Activated CD8-positive, alpha-beta T cell treated with anti-CD3 and anti-CD28 coated beads for 36 hours (primary cell): ENCODE results near the gene HSCB. TPM values are rescaled to one million over a fixed set of nuclear protein-coding genes. Genes with fewer than 3 reads are reported as not detected.

Experiments used
- ATAC-seq: fragments of 200-7000 bp; cut with Tn5 transposase; one replicate; pipeline ENCODE4 v1.10.0; 2021; ENCODE audit warnings: mild to moderate bottlenecking, moderate library complexity
- CTCF ChIA-PET: fragments of 350-600 bp; sonication (Branson Sonifier 250); formaldehyde crosslinking; loops from one replicate; lab custom pipeline; 2021; ENCODE audit warnings: antibody characterized with exemption; lab: Charles Lee
- POLR2A ChIA-PET: fragments of 350-600 bp; sonication (Branson Sonifier 250); formaldehyde crosslinking; loops from one replicate; lab custom pipeline; 2021; ENCODE audit warnings: antibody characterized with exemption; lab: Charles Lee
- DNase-seq: peaks from one replicate; pipeline ENCODE4 v3.0.0-alpha.2; 2020
- H3K27ac Mint-ChIP-seq: one replicate; pipeline ENCODE4 v1.8.0; 2021; ENCODE audit warnings: mild to moderate bottlenecking, mixed read lengths
- H3K27me3 Mint-ChIP-seq: one replicate; pipeline ENCODE4 v1.8.0; 2021; ENCODE audit warnings: mixed read lengths
- H3K36me3 Mint-ChIP-seq: one replicate; pipeline ENCODE4 v1.8.0; 2021; ENCODE audit warnings: low read depth, mixed read lengths
- H3K4me1 Mint-ChIP-seq: one replicate; pipeline ENCODE4 v1.8.0; 2021; ENCODE audit warnings: low read depth, mixed read lengths
- H3K4me3 Mint-ChIP-seq: one replicate; pipeline ENCODE4 v1.8.0; 2021; ENCODE audit warnings: mild to moderate bottlenecking, moderate library complexity, mixed read lengths
- H3K9me3 Mint-ChIP-seq: one replicate; pipeline ENCODE4 v1.8.0; 2021; ENCODE audit warnings: mixed read lengths
- intact Hi-C: fragments of 100-400 bp; cut with micrococcal nuclease; formaldehyde crosslinking; loops from one replicate; pipeline ENCODE4 v1.10.0; 2022
- total RNA-seq, 2 experiments: library from RNA; stranded (reverse); gene quantifications; one replicate each; pipeline ENCODE4 v1.2.3, GENCODE V29; 2021
- TF ChIP-seq, protein P1 (sequence below): fragments of 200-600 bp; IDR thresholded peaks from one replicate; pipeline ENCODE4 v1.8.0; 2022; ENCODE audit warnings: antibody characterized with exemption, mild to moderate bottlenecking

Gene HSCB
- total RNA-seq, 2 experiments from 2014 or later: 16.5 to 17.5 TPM

DNA sequence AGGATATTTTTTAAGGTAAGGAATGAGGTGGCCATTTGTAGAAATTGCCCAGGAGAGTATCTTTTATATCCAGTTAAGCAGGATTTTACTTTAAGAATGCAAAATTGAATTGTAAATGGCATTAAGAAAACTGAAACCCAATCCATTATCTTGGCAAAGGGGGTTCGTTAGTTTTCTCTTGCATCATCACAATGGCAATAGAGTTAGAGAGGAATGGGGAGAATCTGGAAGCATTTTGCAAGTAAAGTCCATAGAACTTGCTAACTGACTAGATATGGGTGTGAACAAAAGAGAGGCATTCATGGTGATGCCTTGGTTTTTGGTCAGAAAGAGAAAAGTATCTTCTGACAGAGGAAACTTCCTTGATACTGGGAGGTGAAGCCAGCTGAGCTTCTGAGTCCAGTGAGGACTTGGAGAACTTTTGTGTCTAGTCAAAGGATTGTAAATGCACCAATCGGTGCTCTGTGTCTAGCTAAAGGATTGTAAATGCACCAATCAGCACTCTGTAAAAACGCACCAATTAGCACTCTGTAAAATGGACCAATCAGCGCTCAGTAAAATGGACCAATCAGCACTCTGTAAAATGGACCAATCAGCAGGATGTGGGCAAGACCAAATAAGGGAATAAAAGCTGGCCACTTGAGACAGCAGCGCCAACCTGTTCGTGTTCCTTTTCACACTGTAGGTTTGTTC lies 27.0 kb downstream of the HSCB start:
- H3K27ac Mint-ChIP-seq: no peak overlapping the region
- no peak for ATAC-seq
- peaks cover 7% of the 10 kb centered on the region for H3K4me1 Mint-ChIP-seq
- peak; percentile 13 for DNase-seq
- no peaks in the 10 kb centered on the region for H3K9me3 Mint-ChIP-seq
- TF ChIP-seq, protein P1, sequence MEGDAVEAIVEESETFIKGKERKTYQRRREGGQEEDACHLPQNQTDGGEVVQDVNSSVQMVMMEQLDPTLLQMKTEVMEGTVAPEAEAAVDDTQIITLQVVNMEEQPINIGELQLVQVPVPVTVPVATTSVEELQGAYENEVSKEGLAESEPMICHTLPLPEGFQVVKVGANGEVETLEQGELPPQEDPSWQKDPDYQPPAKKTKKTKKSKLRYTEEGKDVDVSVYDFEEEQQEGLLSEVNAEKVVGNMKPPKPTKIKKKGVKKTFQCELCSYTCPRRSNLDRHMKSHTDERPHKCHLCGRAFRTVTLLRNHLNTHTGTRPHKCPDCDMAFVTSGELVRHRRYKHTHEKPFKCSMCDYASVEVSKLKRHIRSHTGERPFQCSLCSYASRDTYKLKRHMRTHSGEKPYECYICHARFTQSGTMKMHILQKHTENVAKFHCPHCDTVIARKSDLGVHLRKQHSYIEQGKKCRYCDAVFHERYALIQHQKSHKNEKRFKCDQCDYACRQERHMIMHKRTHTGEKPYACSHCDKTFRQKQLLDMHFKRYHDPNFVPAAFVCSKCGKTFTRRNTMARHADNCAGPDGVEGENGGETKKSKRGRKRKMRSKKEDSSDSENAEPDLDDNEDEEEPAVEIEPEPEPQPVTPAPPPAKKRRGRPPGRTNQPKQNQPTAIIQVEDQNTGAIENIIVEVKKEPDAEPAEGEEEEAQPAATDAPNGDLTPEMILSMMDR: no peak
- no peaks in the 10 kb centered on the region for H3K27me3 Mint-ChIP-seq
- intact Hi-C loops: no loop called here
- ChIA-PET POLR2A (interaction anchor here (0.6 kb wide), 1 partner anchor 8 kb away, joined by 3 read pairs; no protein-coding TSS in a partner anchor), CTCF (no interaction called here)
- H3K36me3 Mint-ChIP-seq: peaks cover 6% of the 10 kb centered on the region
- no peak overlapping the region for H3K4me3 Mint-ChIP-seq

DNA sequence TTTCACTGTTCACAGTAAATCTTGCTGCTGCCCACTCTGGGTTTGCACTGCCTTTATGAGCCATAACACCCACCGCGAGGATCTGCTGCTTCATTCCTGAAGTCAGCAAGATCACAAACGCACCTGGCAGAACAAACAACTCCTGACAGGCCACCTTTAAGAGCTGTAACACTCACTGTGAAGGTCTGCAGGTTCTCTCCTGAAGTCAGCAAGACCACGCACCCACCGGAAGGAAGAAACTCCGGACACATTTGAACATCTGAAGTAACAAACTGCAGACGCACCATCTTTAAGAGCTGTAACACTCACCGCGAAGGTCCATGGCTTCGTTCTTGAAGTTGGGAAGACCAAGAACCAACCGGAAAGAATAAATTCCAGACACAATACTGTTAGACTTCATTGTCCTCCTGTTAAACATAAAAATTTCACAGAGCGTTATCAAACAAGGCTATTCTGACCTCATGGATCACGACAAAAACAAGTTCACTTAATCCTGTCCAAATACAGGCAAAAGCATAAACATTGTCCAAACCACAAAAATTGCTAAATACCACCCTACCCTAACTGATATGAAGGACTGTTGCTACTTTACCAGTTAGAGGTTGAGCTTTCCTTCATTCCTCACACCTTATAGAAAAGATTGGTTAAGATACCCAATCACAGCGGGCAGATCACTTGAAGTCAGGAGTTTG lies 27.7 kb downstream of the HSCB start:
- peaks cover 9% of the 10 kb centered on the region for H3K4me1 Mint-ChIP-seq
- no peaks in the 10 kb centered on the region for H3K27me3 Mint-ChIP-seq
- no peak overlapping the region for H3K27ac Mint-ChIP-seq
- H3K36me3 Mint-ChIP-seq: peaks cover 7% of the 10 kb centered on the region
- DNase-seq (no peak), ATAC-seq (no peak)
- no peak overlapping the region for H3K4me3 Mint-ChIP-seq
- CTCF ChIA-PET: interaction anchor here (0.9 kb wide), 1 partner anchor 18 kb away, joined by 3 read pairs; no protein-coding TSS in a partner anchor
- intact Hi-C loops: no loop called here
- TF ChIP-seq, protein P1: no peak
- POLR2A ChIA-PET: no interaction called here
- H3K9me3 Mint-ChIP-seq: no peaks in the 10 kb centered on the region

DNA sequence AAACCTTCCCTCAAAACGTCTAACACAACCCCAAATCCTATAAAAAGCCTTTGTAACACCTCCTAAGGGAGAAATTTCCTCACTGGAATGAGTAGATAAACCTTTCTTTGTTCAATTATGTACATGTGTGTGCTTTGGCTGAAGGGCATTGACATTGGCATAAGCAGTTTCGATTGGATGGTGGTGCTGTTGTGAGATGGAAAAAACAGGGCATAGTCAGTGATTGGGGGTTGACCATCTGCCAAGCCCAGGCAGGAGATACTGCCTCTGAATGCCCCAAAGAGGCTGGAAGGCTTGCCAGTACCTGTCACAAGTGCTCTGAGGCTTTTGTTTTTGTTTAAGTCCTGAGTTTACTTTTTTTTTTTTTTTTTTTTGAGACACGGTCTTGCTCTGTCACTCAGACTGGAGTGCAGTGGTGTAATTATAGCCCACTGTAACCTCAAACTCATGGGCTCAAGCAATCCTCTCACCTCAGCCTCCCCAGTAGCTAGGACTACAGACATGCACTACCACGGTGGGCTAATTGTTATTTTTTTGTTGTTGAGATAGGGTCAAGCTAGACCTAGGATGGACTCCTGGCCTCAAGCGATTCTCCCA lies 29.5 kb downstream of the HSCB start:
- Mint-ChIP-seq H3K27me3 (no peaks in the 10 kb centered on the region), H3K4me1 (peaks cover 22% of the 10 kb centered on the region), H3K27ac (no peak overlapping the region), H3K9me3 (no peaks in the 10 kb centered on the region), H3K36me3 (peaks cover 19% of the 10 kb centered on the region), H3K4me3 (no peak overlapping the region)
- no peak for DNase-seq
- ChIA-PET CTCF (interaction anchor here (1.5 to 2.5 kb wide), 2 partner anchors 28 to 40 kb away, joined by 3 to 7 read pairs; no protein-coding TSS in a partner anchor), POLR2A (no interaction called here)
- no peak for ATAC-seq
- intact Hi-C loops: no loop called here
- TF ChIP-seq, protein P1: no peak

DNA sequence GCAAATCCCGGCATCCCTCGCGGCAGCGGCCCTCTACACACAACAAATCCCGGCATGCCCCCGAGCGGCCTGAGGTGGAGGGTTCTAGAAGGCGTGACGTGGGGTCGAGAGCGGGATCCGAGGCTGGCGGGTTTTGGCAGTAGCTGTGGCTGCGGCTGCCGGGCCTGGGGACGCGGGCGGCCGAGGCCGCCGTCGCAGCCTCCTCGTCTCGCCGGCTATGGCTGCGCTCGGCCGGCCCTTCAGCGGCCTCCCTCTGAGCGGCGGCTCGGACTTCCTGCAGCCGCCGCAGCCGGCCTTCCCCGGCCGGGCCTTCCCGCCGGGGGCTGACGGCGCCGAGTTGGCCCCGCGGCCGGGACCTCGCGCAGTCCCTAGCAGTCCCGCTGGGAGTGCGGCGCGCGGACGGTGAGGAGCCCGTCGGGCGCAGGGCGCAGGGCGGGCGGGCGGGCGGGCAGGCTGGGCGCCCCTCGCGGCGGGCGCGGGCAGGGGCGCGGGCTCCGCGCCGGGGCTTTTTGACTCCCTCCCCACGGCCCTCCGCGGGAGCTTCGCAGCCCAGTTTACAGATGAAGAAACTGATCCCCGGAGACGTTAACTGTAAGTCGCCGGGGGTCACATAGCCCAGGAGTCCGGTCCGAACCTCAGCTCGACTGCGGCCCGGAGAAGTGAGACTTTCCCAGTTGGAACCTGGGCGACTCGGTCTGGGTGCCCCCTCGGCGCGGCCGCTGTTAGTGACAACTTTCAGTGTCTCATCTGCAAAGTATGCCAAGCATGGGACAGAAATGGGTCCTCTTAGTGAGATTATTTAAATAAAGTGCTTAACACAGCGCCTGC lies 31.0 kb downstream of the HSCB start, which contains the start of gene CCDC117:
CCDC117 (plus strand) TSS at position 63 of the 828 bp plus-strand sequence; CDS start at position 218, 155 bp downstream.
- DNase-seq: peak; percentile 97
- peaks cover 22% of the 10 kb centered on the region for H3K4me1 Mint-ChIP-seq

More for the DNA sequence above, 31.0 kb downstream of the HSCB start, which contains the start of gene CCDC117:
- peak; percentile 95 for ATAC-seq
- Mint-ChIP-seq H3K36me3 (peaks cover 20% of the 10 kb centered on the region), H3K9me3 (no peaks in the 10 kb centered on the region), H3K27ac (peak within 1 kb of the TSS; percentile 93), H3K4me3 (peak within 1 kb of the TSS; percentile 91), H3K27me3 (no peaks in the 10 kb centered on the region)
- intact Hi-C loops: no loop called here
- ChIA-PET POLR2A (interaction anchor here (0.7 to 4.4 kb wide), 9 partner anchors 9 to 499 kb away, joined by 3 to 55 read pairs (median 3); partner anchors contain the start of gene XBP1), CTCF (interaction anchor here (0.7 to 2.9 kb wide), 13 partner anchors 13 to 172 kb away, joined by 3 to 18 read pairs (median 4); partner anchors contain the start of gene XBP1)
- TF ChIP-seq, protein P1: peak; percentile 44
